ENCODE data around the gene ACD. TPM values are rescaled to one million over a fixed set of nuclear protein-coding genes. Genes with fewer than 3 reads are reported as not detected.
A peak's percentile ranks its signal among the peaks of the same experiment; 100 is the strongest.

ACD gene
- total and polyA plus RNA-seq, 2 of the 8 experiments (the other 6 are each of a cell fraction or from before 2014, with no cell fraction given), result 34.8 to 58.0 TPM

GRCh38 chr16:67667453-67667816 lies 7.4 kb upstream of the ACD start:
- DNase-seq (ENCODE audit: low read depth in 1 of 2, low spot score in 2 of 2) (no peak), FAIRE-seq (no peak)
- Histone ChIP-seq H3K36me3 (ENCODE audit: control insufficient read depth in 2 of 4, insufficient read depth in 4 of 4, low read length in 3 of 4) (no peaks in the 10 kb centered on the region), H3K14ac (ENCODE audit: insufficient read length) (no peak overlapping the region), H3K56ac (replicated peaks; ENCODE audit: insufficient read length, low read depth, low read length) (no peak overlapping the region), H4K8ac (ENCODE audit: extremely low read depth, insufficient read depth, low read length) (no peak overlapping the region; the same call in 1 of the 2 replicates), H2BK120ac (replicated peaks; ENCODE audit: low read depth, low read length) (no peak overlapping the region), H3K27me3 (replicated peaks in 1 of 4; ENCODE audit: control insufficient read depth in 3 of 4, extremely low read depth in 1 of 4, insufficient read depth in 3 of 4, low read length in 3 of 4) (peaks cover 0 to 3% (median 0%) of the 10 kb centered on the region in 4 experiments; a peak in 2 of 7 replicates), H4K5ac (ENCODE audit: insufficient read length, low read depth, low read length) (no peak overlapping the region), H3K23ac (ENCODE audit: insufficient read length) (no peak overlapping the region), H2BK5ac (ENCODE audit: low read depth, low read length) (no peak overlapping the region), H3K79me1 (ENCODE audit: low read depth, low read length) (no peaks in the 10 kb centered on the region), H3K4me1 (replicated peaks in 1 of 4; ENCODE audit: control insufficient read depth in 3 of 4, insufficient read depth in 4 of 4, low read length in 3 of 4) (peaks cover 0 to 24% (median 15%) of the 10 kb centered on the region in 4 experiments; a peak in 5 of 7 replicates), H2AK5ac (ENCODE audit: low read depth, low read length) (no peak overlapping the region), H3K4ac (replicated peaks; ENCODE audit: insufficient read length, low read depth, low read length) (no peak overlapping the region), H3K79me2 (ENCODE audit: control insufficient read depth in 1 of 2, insufficient read depth in 2 of 2, low read length in 2 of 2) (no peaks in the 10 kb centered on the region), H2AFZ (ENCODE audit: low read length) (no peak overlapping the region), H3K9ac (replicated peaks in 1 of 4; ENCODE audit: extremely low read depth in 1 of 4, low read depth in 3 of 4, low read length in 3 of 4) (no peak overlapping the region), H4K20me1 (replicated peaks in 1 of 2; ENCODE audit: control insufficient read depth in 1 of 2, insufficient read depth in 2 of 2, low read length in 2 of 2) (peaks cover 3 to 8% of the 10 kb centered on the region in 2 experiments), H3K23me2 (ENCODE audit: low read depth, low read length) (peaks cover 11% of the 10 kb centered on the region; the same call in 1 of the 2 replicates), H3K4me3 (ENCODE audit: extremely low read depth in 1 of 4, insufficient read depth in 2 of 4, low read depth in 3 of 4, low read length in 4 of 4) (peak overlapping the region in 1 of 4 experiments; percentile 73; a peak in 4 of 8 replicates), H3K27ac (ENCODE audit: low read depth, low read length) (no peak overlapping the region), H3K4me2 (ENCODE audit: insufficient read depth in 1 of 2, low read depth in 2 of 2, low read length in 2 of 2) (peak overlapping the region; percentile 78 to 95), H4K91ac (replicated peaks; ENCODE audit: insufficient read length, low read length) (no peak overlapping the region), H2BK12ac (ENCODE audit: low read depth, low read length) (no peak overlapping the region), H3K18ac (ENCODE audit: extremely low read depth, low read length) (no peak overlapping the region), H2BK20ac (ENCODE audit: low read length) (no peak overlapping the region), H2BK15ac (ENCODE audit: low read length) (no peak overlapping the region), H3K9me3 (ENCODE audit: insufficient read depth in 2 of 2, low read depth in 1 of 2, low read length in 1 of 2) (no peaks in the 10 kb centered on the region)
- no peak for TF ChIP-seq MAFK (IDR thresholded peaks at IDR 0.05; ENCODE audit: low read depth, low read length)
- no peak for TF ChIP-seq NRF1 (IDR thresholded peaks at IDR 0.05; ENCODE audit: low read depth, low read length)
- TF ChIP-seq TAF1 (IDR thresholded peaks at IDR 0.05; ENCODE audit: low read depth, low read length), result no peak
- no peak for TF ChIP-seq SP1 (IDR thresholded peaks at IDR 0.05; ENCODE audit: low read depth, low read length)
- no peak for TF ChIP-seq BCL11A (IDR thresholded peaks at IDR 0.05; ENCODE audit: low read depth in 2 of 2, low read length in 2 of 2)
- no peak for TF ChIP-seq RXRA (IDR thresholded peaks at IDR 0.05; ENCODE audit: insufficient read depth, low read depth, low read length)
- WGBS, 2 experiments (ENCODE audit: extremely low coverage in 1 of 2, insufficient coverage in 1 of 2, insufficient read length in 1 of 2, insufficient replicate concordance in 2 of 2, low coverage in 1 of 2, low lambda C conversion rate in 2 of 2, missing lambda C conversion rate in 1 of 2), result 71% methylated on average over 9 of the region's 10 CpGs; no CpG with 5 or more reads in 1 of the 2 experiments
- ChIA-PET CTCF (ENCODE audit: partially characterized antibody) (interaction anchor here (0.6 to 13.7 kb wide), 26 partner anchors 10 to 274 kb away, joined by 3 to 202 read pairs (median 6); partner anchors contain the start of genes CARMIL2 and CTRL), POLR2A (ENCODE audit: partially characterized antibody) (interaction anchor here (1.1 to 1.5 kb wide), 4 partner anchors 19 to 269 kb away, joined by 3 to 4 read pairs (median 4); partner anchors contain the start of genes ATP6V0D1 and PSMB10)
